Smooth muscle cell (in vitro differentiated cells): ENCODE measurements around the gene VRK2. TPM values are rescaled to one million over a fixed set of nuclear protein-coding genes. Genes with fewer than 3 reads are reported as not detected.

ENCODE experiments used
- DNase-seq: peaks from one replicate; lab custom pipeline; 2025; ENCODE audit not compliant: unreplicated experiment; lab: John Stamatoyannopoulos, UW
- H2AFZ ChIP-seq: fragments of 200-600 bp; sonication (generic); 2 replicates; pipeline ENCODE4 v1.6.0; 2016; ENCODE audit warnings: antibody characterized with exemption, low read depth, mild to moderate bottlenecking
- H3F3A ChIP-seq: fragments of 200-600 bp; sonication (generic); 2 replicates; pipeline ENCODE4 v1.6.0; 2017; ENCODE audit warnings: antibody characterized with exemption, low read depth
- H3K27ac ChIP-seq: fragments of 200-600 bp; sonication (generic); 2 replicates; pipeline ENCODE4 v1.5.1; 2016; ENCODE audit warnings: low read depth, mild to moderate bottlenecking
- H3K27me3 ChIP-seq: fragments of 200-600 bp; sonication (generic); 2 replicates; pipeline ENCODE4 v1.6.1; 2016; ENCODE audit warnings: low read depth, mild to moderate bottlenecking
- H3K36me3 ChIP-seq: fragments of 200-600 bp; sonication (generic); 2 replicates; pipeline ENCODE4 v1.5.1; 2016; ENCODE audit warnings: low read depth
- H3K4me1 ChIP-seq: fragments of 200-600 bp; sonication (generic); 2 replicates; pipeline ENCODE4 v1.5.1; 2016; ENCODE audit warnings: low read depth
- H3K4me2 ChIP-seq: fragments of 200-600 bp; sonication (generic); 2 replicates; pipeline ENCODE4 v1.6.0; 2016; ENCODE audit warnings: mild to moderate bottlenecking
- H3K4me3 ChIP-seq: fragments of 200-600 bp; sonication (generic); 2 replicates; pipeline ENCODE4 v1.5.1; 2016; ENCODE audit warnings: mild to moderate bottlenecking
- H3K79me2 ChIP-seq: fragments of 200-600 bp; sonication (generic); 2 replicates; pipeline ENCODE4 v1.6.0; 2016; ENCODE audit warnings: low read depth, mild to moderate bottlenecking
- H3K9ac ChIP-seq: fragments of 200-600 bp; sonication (generic); 2 replicates; pipeline ENCODE4 v1.6.0; 2016; ENCODE audit warnings: low read depth
- H3K9me3 ChIP-seq: fragments of 200-600 bp; sonication (generic); replicated peaks from 2 replicates; pipeline ENCODE4 v1.5.1; 2016; ENCODE audit warnings: low read depth
- H4K20me1 ChIP-seq: fragments of 200-600 bp; sonication (generic); 2 replicates; pipeline ENCODE4 v1.6.0; 2016; ENCODE audit warnings: low read depth
- WGBS: methylation state at CpG from one replicate; pipeline ENCODE4 v1.1.7; 2016; ENCODE audit warnings: low lambda C conversion rate; 5-methylcytosine and 5-hydroxymethylcytosine counted together
- polyA plus RNA-seq: library from polyadenylated mRNA; unstranded; fragments of >200 nt; fragmentation: Nextera tagmentation; extraction: Ambion mirVana; gene quantifications from 2 replicates; pipeline ENCODE4 v1.2.1, GENCODE V29; 2016
- total RNA-seq: library from RNA; depleted of rRNA; stranded (reverse); fragments of >200 nt; gene quantifications from 2 replicates; pipeline ENCODE4 v1.2.3, GENCODE V29; 2014
- TF ChIP-seq, protein P1 (sequence below): fragments of 200-600 bp; sonication (generic); IDR thresholded peaks from 2 replicates; pipeline ENCODE4 v1.5.1; 2017; ENCODE audit warnings: borderline replicate concordance, mild to moderate bottlenecking, antibody characterized with exemption; ENCODE audit not compliant: insufficient read depth, poor library complexity, severe bottlenecking

Gene VRK2
- total and polyA plus RNA-seq, 2 experiments from 2014 or later: 22.2 to 35.5 TPM

DNA sequence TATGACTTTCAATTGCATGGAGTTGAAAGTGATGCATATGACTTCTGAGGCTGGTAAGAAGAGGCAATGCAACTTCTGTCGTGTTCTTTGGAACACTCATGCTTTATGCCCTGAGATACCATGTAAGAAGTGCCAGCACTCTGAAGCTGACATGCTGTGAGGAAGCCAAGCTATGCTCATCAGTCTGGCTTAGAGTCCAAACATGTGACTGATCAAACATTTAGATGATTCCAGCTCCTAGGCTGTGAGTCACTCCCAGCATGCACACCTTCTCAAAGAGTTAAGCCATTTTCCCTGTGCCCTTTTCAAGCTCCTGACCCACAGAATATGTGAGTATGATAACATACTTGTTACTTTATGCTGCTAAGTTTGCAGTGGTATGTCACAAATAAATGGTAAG lies 15.8 kb upstream of the VRK2 start:
- Histone ChIP-seq H3K36me3 (no peaks in the 10 kb centered on the region), H3K79me2 (no peaks in the 10 kb centered on the region), H3K27me3 (no peaks in the 10 kb centered on the region), H2AFZ (no peak overlapping the region), H3K27ac (peak overlapping the region; percentile 74), H3K4me3 (no peak overlapping the region), H3F3A (no peaks in the 10 kb centered on the region), H3K4me1 (no peaks in the 10 kb centered on the region), H4K20me1 (no peaks in the 10 kb centered on the region), H3K4me2 (no peak overlapping the region), H3K9me3 (no peaks in the 10 kb centered on the region), H3K9ac (no peak overlapping the region)
- no peak for DNase-seq
- TF ChIP-seq, protein P1, sequence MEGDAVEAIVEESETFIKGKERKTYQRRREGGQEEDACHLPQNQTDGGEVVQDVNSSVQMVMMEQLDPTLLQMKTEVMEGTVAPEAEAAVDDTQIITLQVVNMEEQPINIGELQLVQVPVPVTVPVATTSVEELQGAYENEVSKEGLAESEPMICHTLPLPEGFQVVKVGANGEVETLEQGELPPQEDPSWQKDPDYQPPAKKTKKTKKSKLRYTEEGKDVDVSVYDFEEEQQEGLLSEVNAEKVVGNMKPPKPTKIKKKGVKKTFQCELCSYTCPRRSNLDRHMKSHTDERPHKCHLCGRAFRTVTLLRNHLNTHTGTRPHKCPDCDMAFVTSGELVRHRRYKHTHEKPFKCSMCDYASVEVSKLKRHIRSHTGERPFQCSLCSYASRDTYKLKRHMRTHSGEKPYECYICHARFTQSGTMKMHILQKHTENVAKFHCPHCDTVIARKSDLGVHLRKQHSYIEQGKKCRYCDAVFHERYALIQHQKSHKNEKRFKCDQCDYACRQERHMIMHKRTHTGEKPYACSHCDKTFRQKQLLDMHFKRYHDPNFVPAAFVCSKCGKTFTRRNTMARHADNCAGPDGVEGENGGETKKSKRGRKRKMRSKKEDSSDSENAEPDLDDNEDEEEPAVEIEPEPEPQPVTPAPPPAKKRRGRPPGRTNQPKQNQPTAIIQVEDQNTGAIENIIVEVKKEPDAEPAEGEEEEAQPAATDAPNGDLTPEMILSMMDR: no peak
- WGBS: 88% methylated on average over 1 of the region's 1 CpG

DNA sequence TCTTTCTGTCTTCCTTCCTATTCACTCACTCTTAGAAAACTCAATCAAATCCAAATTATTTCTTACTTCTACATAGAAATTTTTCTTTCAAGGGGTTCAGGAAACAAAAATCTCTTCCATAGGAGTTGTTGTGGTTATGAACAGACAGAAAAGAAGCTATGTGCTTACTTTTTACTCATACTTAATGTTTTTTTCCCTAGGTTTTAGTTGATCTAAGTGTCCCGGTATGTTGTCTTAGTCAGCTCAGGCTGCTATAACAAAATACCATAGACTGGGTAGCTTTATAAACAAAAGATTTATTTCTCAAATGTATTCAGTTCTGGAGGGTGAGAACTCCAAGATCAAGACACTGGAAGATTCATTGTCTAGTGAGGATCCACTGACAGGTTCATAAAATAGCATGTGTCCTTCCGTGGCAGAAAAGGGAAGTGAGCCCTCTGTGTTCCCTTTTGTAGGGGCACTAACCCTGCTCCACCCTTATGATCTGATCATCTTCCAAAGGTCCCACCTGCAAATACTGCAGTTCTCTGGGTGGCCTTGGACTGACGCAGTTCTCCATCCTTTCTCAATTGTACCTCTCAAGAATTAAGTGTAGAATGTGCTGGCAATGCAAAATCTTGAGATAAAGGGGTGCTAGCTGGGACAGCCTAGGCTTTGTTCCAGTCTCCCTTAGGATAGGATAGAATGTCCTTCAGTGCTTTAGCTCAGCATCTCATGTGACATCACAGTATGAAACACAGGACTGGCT lies 14.4 kb upstream of the VRK2 start:
- no peak overlapping the region for H3K4me2 ChIP-seq
- H3K27ac ChIP-seq: peak overlapping the region; percentile 74
- H3F3A ChIP-seq: no peaks in the 10 kb centered on the region
- H3K4me1 ChIP-seq: no peaks in the 10 kb centered on the region
- H4K20me1 ChIP-seq: no peaks in the 10 kb centered on the region
- H3K36me3 ChIP-seq: no peaks in the 10 kb centered on the region
- 87% methylated on average over 3 of the region's 3 CpGs for WGBS
- no peak for DNase-seq
- H3K27me3 ChIP-seq: no peaks in the 10 kb centered on the region
- H3K9me3 ChIP-seq: no peaks in the 10 kb centered on the region
- no peaks in the 10 kb centered on the region for H3K79me2 ChIP-seq
- TF ChIP-seq, protein P1: no peak
- no peak overlapping the region for H3K9ac ChIP-seq
- H2AFZ ChIP-seq: no peak overlapping the region
- H3K4me3 ChIP-seq: no peak overlapping the region

DNA sequence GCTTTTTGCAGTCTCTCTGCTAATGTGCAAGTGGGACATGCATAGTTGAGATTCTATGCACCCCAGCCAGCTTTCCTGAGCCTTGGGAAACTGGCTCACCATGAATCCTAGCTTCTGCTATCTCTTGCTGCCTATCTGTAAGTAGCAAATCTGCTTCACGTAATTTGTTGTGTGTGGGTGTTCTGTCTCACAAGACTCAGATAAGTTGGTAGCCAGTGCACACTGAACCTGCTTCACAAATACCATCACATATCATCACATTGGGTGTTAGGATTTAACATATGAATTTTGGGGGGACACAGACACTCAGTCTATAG lies 13.9 kb upstream of the VRK2 start:
- no peak for DNase-seq
- peak overlapping the region; percentile 74 for H3K27ac ChIP-seq
- no peaks in the 10 kb centered on the region for H3K4me1 ChIP-seq
- H2AFZ ChIP-seq: no peak overlapping the region
- H3K9me3 ChIP-seq: no peaks in the 10 kb centered on the region
- no peaks in the 10 kb centered on the region for H3K27me3 ChIP-seq
- no peak overlapping the region for H3K4me2 ChIP-seq
- no peak overlapping the region for H3K9ac ChIP-seq
- 20% methylated on average over 1 of the region's 1 CpG for WGBS
- no peak overlapping the region for H3K4me3 ChIP-seq
- H4K20me1 ChIP-seq: no peaks in the 10 kb centered on the region
- H3K79me2 ChIP-seq: no peaks in the 10 kb centered on the region
- H3K36me3 ChIP-seq: no peaks in the 10 kb centered on the region
- H3F3A ChIP-seq: no peaks in the 10 kb centered on the region
- TF ChIP-seq, protein P1: no peak

DNA sequence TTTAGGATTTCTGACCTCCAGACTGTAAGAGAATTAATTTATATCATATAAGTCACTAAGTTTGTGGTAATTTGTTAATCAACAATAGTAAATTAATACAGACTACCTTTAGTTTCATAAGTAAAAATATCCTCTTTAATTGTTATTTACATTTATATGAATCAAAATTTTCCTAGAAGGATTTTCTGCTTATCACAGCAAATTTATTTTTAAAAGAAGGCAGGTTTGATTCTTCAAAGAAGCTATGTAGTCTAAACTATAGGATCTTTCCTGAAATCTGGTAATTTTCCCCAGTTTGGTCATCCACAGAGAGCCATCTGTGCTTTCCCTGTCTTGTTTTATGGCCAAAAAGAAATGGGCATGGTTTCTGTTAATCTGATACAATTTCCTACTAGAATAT lies 13.1 kb upstream of the VRK2 start:
- H3K27me3 ChIP-seq: no peaks in the 10 kb centered on the region
- H3K27ac ChIP-seq: no peak overlapping the region
- no peaks in the 10 kb centered on the region for H3K9me3 ChIP-seq
- H2AFZ ChIP-seq: no peak overlapping the region
- H3K4me3 ChIP-seq: no peak overlapping the region
- H4K20me1 ChIP-seq: no peaks in the 10 kb centered on the region
- H3F3A ChIP-seq: no peaks in the 10 kb centered on the region
- H3K4me1 ChIP-seq: no peaks in the 10 kb centered on the region
- no peak overlapping the region for H3K9ac ChIP-seq
- H3K4me2 ChIP-seq: no peak overlapping the region
- no peaks in the 10 kb centered on the region for H3K36me3 ChIP-seq
- DNase-seq: no peak
- no peaks in the 10 kb centered on the region for H3K79me2 ChIP-seq
- TF ChIP-seq, protein P1: no peak
